DMS79 (cell line): ENCODE data around the gene GC.
"Not testable (repeated sequence)": the region's sequence is repeated elsewhere in the genome, so short reads cannot be mapped to it uniquely, and the experiment has no call there.

Experiments
- DNase-seq: peaks from one replicate; lab custom pipeline; 2025; lab: John Stamatoyannopoulos, UW

GC gene

GRCh38 chr4:71783972-71784371 is at the start of gene GC:
Gene GC, minus strand, starts transcription at chr4:71784079. Its CDS starts 61 bp downstream, at chr4:71784018.
- no peak for DNase-seq

GRCh38 chr4:71833232-71833900 is 49.5 kb upstream of the GC start:
- no peak for DNase-seq

GRCh38 chr4:71832049-71832448 is 48.2 kb upstream of the GC start:
- no peak for DNase-seq

- no peak for DNase-seq
Measured at GRCh38 chr4:71830497-71831190, 46.8 kb upstream of the GC start.

GRCh38 chr4:71828470-71828869 is 44.6 kb upstream of the GC start:
- DNase-seq = no peak

GRCh38 chr4:71827826-71828225 is 43.9 kb upstream of the GC start:
- no peak for DNase-seq

DNA sequence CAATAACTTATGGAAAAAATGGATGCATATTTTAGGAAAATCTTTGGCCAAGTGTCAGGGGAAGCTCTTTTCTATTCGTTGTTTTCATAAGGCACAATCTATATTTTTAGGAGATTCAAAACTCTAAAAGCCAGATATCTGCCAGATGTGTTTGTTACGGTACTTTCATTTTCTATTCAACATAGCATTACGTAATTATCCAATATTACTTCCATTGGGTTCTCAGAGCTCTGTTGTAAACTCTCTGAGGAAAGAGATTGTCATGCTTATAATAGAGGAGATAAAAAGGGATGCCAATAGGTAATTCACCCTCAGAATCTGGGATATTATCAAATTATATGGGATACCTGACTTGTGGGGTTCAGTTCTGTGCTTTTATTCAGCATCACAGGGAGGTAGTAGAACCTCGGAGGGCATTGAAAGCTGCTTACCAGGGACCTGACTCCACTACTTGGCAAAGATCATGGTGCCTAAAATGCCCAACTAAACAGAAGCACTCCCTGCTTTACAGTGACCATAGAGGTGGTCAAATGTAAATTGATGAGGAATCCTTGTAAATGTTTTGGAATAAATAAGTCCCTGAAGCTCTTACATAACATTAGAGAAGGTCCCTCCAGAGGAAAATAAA is 32.9 kb upstream of the GC start:
- no peak for DNase-seq

- DNase-seq = no peak
Measured at GRCh38 chr4:71814433-71814832, 30.6 kb upstream of the GC start.

GRCh38 chr4:71809805-71810204 is 25.9 kb upstream of the GC start:
- DNase-seq = not testable (repeated sequence)

- DNase-seq = no peak
Measured at GRCh38 chr4:71807469-71807868, 23.6 kb upstream of the GC start.

DNA sequence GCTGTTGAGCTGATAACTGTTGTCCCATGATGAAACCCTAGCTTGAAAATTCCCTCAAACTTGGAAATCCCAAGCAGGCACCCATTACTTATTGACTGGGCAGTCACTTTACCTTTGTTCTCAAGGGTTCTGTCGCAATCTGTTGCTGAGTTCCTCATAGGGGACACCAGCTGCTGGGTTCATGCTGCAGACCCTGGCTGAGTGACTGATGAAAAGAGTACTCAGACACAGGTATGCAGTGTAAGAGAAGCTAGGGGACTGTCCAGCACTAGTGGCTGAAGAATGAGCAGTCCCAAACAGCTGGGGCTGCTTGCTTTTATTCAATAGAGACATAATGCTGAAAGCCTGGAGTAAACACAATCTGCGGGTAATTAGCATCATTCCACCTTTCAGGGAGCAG is 21.4 kb upstream of the GC start:
- DNase-seq = not testable (repeated sequence)

DNA sequence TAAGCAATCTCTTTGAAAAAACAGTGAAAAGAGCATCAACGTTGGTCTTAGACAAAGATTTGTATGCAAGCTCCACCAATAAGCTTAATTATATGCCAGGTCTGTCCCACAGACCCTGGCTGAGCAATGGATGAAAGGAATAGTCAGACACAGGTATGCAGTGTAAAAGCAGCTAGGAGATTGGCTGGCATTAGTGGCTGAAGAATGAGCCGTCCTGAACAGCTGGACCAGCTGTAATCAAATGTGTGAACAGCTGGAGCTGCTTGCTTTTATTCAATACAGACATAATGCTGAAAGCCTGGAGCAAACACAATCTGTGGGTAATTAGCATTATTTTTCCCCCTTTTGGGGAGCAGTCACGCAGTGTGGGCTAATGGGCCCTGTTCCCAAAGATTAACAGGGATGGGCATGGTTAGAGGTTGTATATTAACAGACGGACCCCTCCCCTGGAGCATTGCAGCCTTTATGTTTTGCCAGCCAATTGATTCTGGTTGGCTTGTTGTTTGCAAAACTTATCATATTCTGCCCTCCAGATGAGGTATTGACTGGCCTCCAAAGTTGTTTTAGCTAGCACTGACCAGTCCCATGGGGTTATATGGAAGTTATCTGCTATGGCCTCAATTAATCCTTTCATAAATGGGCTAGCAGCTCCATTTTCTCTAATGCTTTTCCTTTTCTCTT is 20.3 kb upstream of the GC start:
- DNase-seq = not testable (repeated sequence)

- DNase-seq = no peak
Measured at GRCh38 chr4:71785959-71786358, 2.1 kb upstream of the GC start.

- DNase-seq = no peak
Measured at GRCh38 chr4:71784569-71785197, 804 bp upstream of the GC start.

GRCh38 chr4:71777891-71778290 is 6.0 kb downstream of the GC start:
- DNase-seq = no peak

DNA sequence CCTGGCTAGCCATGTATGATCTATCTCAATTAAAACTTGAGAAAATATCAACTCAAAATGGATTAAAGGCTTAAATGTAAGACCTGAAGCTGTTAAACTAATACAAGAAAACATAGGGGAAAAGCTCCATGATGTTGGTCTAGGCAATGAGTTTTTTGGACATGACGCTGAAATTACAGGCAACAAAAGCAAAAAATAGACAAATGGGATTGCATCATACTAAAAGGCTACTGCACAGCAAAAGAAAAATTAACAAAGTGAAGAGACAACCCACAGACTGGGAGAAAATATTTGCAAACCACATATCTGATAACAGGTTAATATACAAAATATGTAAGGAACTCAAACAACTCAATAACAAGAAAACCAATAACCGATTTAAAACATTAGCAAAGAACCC is 8.4 kb downstream of the GC start:
- DNase-seq = no peak

DNA sequence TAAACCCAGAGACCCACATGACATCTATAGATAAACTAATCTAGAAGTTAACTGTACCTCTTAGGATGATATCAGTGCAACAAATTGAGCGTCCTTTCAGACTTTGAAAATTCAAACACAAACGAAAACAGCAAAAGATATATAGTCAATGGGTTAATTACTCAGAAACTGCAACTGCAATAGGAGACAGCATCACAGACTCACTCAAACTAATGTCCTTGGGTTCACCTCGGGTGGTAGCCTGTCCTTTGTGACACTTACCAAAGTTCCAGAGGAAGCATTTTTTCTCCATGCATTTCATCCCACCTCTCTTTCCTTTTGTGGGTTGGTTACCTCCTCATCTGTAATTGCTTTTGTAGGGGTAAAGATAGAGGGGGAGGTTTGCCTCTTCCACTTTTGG is 9.7 kb downstream of the GC start:
- no peak for DNase-seq

DNA sequence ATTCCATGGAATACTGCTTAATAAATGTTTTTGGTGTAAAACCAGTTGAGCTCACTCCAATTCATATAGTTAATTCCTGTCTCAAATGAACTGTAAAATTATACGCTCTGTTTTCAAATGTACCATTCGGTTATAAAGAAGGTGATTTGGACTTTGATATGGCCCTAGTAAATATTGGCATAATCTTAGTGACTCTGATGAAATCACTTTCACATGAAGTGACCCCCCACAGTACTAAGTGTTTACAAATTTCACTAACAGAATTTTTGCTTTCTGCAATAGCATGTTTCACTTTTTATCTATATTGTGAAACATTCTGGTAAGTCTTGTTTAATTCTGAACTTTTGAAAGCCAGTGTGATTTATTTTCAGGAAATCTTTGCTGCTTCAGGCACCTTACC is 10.9 kb downstream of the GC start:
- DNase-seq = no peak

DNA sequence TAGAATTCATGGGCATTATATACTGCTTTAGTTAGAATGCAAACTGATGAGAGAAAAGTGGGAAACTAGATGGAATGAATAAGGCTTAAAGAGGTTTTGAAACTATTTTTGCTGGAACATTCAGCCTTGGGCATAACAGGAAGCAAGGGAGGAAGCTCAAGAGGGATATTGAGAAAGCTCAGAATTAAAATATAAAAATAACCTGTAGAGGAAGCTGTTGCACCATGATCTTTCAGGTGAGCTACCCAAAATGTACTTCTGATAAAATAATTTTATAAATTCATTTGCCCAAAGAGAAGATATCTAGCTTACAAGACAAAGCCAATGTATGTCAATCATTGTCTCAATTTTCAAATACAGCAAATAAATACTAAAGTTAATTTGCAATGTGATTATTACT is 11.3 kb downstream of the GC start:
- no peak for DNase-seq

- no peak for DNase-seq
Measured at GRCh38 chr4:71771613-71772012, 12.3 kb downstream of the GC start.

DNA sequence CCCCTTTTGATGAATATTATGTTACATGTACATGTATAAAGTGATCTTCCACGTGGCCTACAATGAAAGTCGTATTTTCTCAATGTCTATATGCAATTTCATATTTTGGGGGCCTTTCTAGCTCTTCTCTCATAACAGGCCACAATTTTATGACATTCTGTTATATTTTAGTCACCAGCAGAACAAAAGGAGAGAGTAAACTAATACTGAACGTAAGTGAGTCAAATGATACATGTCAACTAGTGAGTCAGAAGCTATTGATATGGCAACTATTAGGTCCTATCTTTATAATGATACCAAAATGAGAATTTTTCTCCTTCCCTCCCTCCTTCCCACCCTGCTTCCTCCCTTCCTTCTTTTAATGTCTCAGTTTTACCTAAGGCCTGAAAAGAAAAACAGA is 14.4 kb downstream of the GC start:
- no peak for DNase-seq

DNA sequence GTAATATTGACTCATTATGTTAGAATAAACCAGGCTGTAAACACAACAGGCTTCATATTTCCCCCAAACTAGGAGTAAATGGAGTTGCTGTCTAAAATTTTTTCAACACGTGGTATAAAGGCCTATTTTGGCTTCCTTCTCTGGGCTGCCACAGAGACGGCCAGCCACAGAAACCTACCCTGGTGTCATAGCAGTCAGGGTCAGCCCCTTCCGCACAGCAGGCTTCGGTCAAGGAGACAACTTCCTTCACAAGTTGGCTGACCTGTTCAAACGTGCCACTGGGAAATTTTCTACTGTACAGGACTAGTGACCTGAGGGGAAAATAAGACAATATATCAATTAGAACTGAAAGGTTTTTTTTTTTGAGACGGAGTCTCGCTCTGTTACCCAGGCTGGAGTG is 15.8 kb downstream of the GC start:
- no peak for DNase-seq
